GM23338 (cell line): ENCODE measurements around the gene PPP1R3F. TPM values are rescaled to one million over a fixed set of nuclear protein-coding genes. Genes with fewer than 3 reads are reported as not detected.

ENCODE experiments used
- ATAC-seq: fragments of 200-7000 bp; cut with Tn5 transposase; 3 replicates; pipeline ENCODE4 v1.9.1; 2020
- DNase-seq: peaks from one replicate; pipeline ENCODE4 v3.0.0-alpha.2; 2015; ENCODE audit warnings: low spot score
- H2AFZ ChIP-seq: fragments of 200-600 bp; sonication (generic); 2 replicates; pipeline ENCODE4 v1.8.0; 2016; ENCODE audit warnings: antibody characterized with exemption, mild to moderate bottlenecking, moderate library complexity
- H3F3A ChIP-seq: fragments of 200-600 bp; sonication (generic); replicated peaks from 2 replicates; pipeline ENCODE4 v1.8.0; 2017; ENCODE audit warnings: antibody characterized with exemption, mixed run types, low read depth
- H3K27ac ChIP-seq: fragments of 200-600 bp; sonication (generic); 2 replicates; pipeline ENCODE4 v1.6.1; 2016; ENCODE audit warnings: low read depth
- H3K27me3 ChIP-seq: fragments of 200-600 bp; sonication (generic); 2 replicates; pipeline ENCODE4 v1.8.0; 2016; ENCODE audit warnings: mild to moderate bottlenecking, mixed run types, moderate library complexity; ENCODE audit not compliant: insufficient read depth
- H3K36me3 ChIP-seq: fragments of 200-600 bp; sonication (generic); 2 replicates; pipeline ENCODE4 v1.8.0; 2016; ENCODE audit warnings: mild to moderate bottlenecking; ENCODE audit not compliant: insufficient read depth
- H3K4me1 ChIP-seq: fragments of 200-600 bp; sonication (generic); 2 replicates; pipeline ENCODE4 v1.8.0; 2016; ENCODE audit warnings: mild to moderate bottlenecking, moderate library complexity; ENCODE audit not compliant: insufficient read depth
- H3K4me2 ChIP-seq: fragments of 200-600 bp; sonication (generic); 2 replicates; pipeline ENCODE4 v1.7.1; 2017; ENCODE audit warnings: mixed run types
- H3K4me3 ChIP-seq: fragments of 200-600 bp; sonication (generic); 2 replicates; pipeline ENCODE4 v1.6.1; 2016; ENCODE audit warnings: mixed run types
- H3K79me2 ChIP-seq: fragments of 200-600 bp; sonication (generic); replicated peaks from 2 replicates; pipeline ENCODE4 v1.8.0; 2017; ENCODE audit warnings: mild to moderate bottlenecking; ENCODE audit not compliant: insufficient read depth
- H3K9me2 ChIP-seq: fragments of 200-600 bp; sonication (generic); 2 replicates; pipeline ENCODE4 v1.8.0; 2017; ENCODE audit not compliant: insufficient read depth
- H4K20me1 ChIP-seq: fragments of 200-600 bp; sonication (generic); replicated peaks from 2 replicates; pipeline ENCODE4 v1.8.0; 2017; ENCODE audit warnings: mild to moderate bottlenecking; ENCODE audit not compliant: insufficient read depth
- H3K27ac Mint-ChIP-seq: 2 replicates; pipeline ENCODE4 v1.8.0; 2020; ENCODE audit warnings: inconsistent platforms, mild to moderate bottlenecking, moderate library complexity, mixed read lengths
- H3K27me3 Mint-ChIP-seq: 3 replicates; pipeline ENCODE4 v1.8.0; 2022; ENCODE audit warnings: low read depth, mild to moderate bottlenecking, moderate library complexity, mixed read lengths, inconsistent platforms; ENCODE audit not compliant: insufficient read depth, poor library complexity
- H3K36me3 Mint-ChIP-seq: 3 replicates; pipeline ENCODE4 v1.8.0; 2021; ENCODE audit warnings: low read depth, mild to moderate bottlenecking, inconsistent platforms, moderate library complexity, mixed read lengths
- H3K4me1 Mint-ChIP-seq: 3 replicates; pipeline ENCODE4 v1.8.0; 2020; ENCODE audit warnings: mild to moderate bottlenecking, inconsistent platforms, mixed read lengths
- H3K4me3 Mint-ChIP-seq: 3 replicates; pipeline ENCODE4 v1.8.0; 2021; ENCODE audit warnings: moderate library complexity, mild to moderate bottlenecking, inconsistent platforms, mixed read lengths
- H3K9me3 Mint-ChIP-seq: 3 replicates; pipeline ENCODE4 v1.8.0; 2020; ENCODE audit warnings: moderate library complexity, mild to moderate bottlenecking, inconsistent platforms, mixed read lengths
- CREB1 ChIP-seq: fragments of 250-450 bp; sonication (Bioruptor Pico); IDR thresholded peaks from 2 replicates; pipeline ENCODE4 v1.5.0; 2020; ENCODE audit warnings: low read depth, mild to moderate bottlenecking, moderate library complexity
- CTCF ChIP-seq, 2 experiments: fragments of 200-600 bp in 1 of 2; sonication (generic) in 1 of 2; conservative IDR thresholded peaks; 2 replicates each; pipeline versions ENCODE4 v1.5.1 to v1.6.1; 2016 to 2017; ENCODE audit warnings: antibody characterized with exemption in 2 of 2, low read depth in 2 of 2, mild to moderate bottlenecking in 2 of 2, moderate library complexity in 1 of 2
- EZH2 ChIP-seq: fragments of 200-600 bp; sonication (generic); IDR thresholded peaks from one replicate; pipeline ENCODE4 v1.8.0; 2017; ENCODE audit warnings: antibody characterized with exemption, mild to moderate bottlenecking, low read depth; ENCODE audit not compliant: unreplicated experiment
- EZH2phosphoT487 ChIP-seq: fragments of 200-600 bp; sonication (generic); IDR thresholded peaks from one replicate; pipeline ENCODE4 v1.8.1; 2018; ENCODE audit warnings: antibody characterized with exemption; ENCODE audit not compliant: unreplicated experiment
- JUNB ChIP-seq: IDR thresholded peaks from one replicate; pipeline ENCODE4 v1.6.1; 2016; ENCODE audit warnings: antibody characterized with exemption; ENCODE audit not compliant: unreplicated experiment
- NANOG ChIP-seq: IDR thresholded peaks from 2 replicates; pipeline ENCODE4 v1.6.1; 2016; ENCODE audit warnings: antibody characterized with exemption, borderline replicate concordance
- POLR2AphosphoS5 ChIP-seq: IDR thresholded peaks from 2 replicates; pipeline ENCODE4 v1.6.1; 2016; ENCODE audit warnings: antibody characterized with exemption, low read depth
- STAT1 ChIP-seq: IDR thresholded peaks from one replicate; pipeline ENCODE4 v1.6.1; 2016; ENCODE audit warnings: antibody characterized with exemption; ENCODE audit not compliant: unreplicated experiment
- ZNF114 ChIP-seq: fragments of 250-450 bp; sonication (Bioruptor Pico); IDR thresholded peaks from 2 replicates; pipeline ENCODE4 v1.5.0; 2020; ENCODE audit warnings: mild to moderate bottlenecking, moderate library complexity
- ZNF331 ChIP-seq: fragments of 250-450 bp; sonication (Bioruptor Pico); IDR thresholded peaks from 2 replicates; pipeline ENCODE4 v1.5.0; 2020; ENCODE audit warnings: low read depth, mild to moderate bottlenecking, moderate library complexity
- polyA plus RNA-seq: library from polyadenylated mRNA; unstranded; fragments of >200 nt; fragmentation: Nextera tagmentation; extraction: Ambion mirVana; gene quantifications from 2 replicates; pipeline ENCODE4 v1.2.1, GENCODE V29; 2016
- total RNA-seq: library from RNA; depleted of rRNA; stranded (reverse); fragments of >200 nt; shearing (Covaris generic); gene quantifications from 2 replicates; pipeline ENCODE4 v1.2.3, GENCODE V29; 2014
- TF ChIP-seq, protein P1 (sequence below): fragments of 250-450 bp; sonication (Bioruptor Pico); IDR thresholded peaks from 2 replicates; pipeline ENCODE4 v1.5.0; 2020; ENCODE audit warnings: mild to moderate bottlenecking, moderate library complexity
- TF ChIP-seq, protein P2 (sequence below): IDR thresholded peaks from 2 replicates; pipeline ENCODE4 v1.6.1; 2016; ENCODE audit warnings: antibody characterized with exemption
- TF ChIP-seq, protein P3 (sequence below): IDR thresholded peaks from one replicate; pipeline ENCODE4 v1.6.1; 2018; ENCODE audit warnings: antibody characterized with exemption; ENCODE audit not compliant: unreplicated experiment

PPP1R3F gene
- total and polyA plus RNA-seq, 2 experiments from 2014 or later = 3.1 to 11.3 TPM

- DNase-seq = no peak
- Histone ChIP-seq H3K4me2 (peak overlapping the region; percentile 79), H3K27me3 (no peaks in the 10 kb centered on the region), H3K27ac (peak overlapping the region; percentile 87), H4K20me1 (no peaks in the 10 kb centered on the region; the same call in 1 of the 2 replicates), H3K4me3 (peak overlapping the region; percentile 58), H3K4me1 (peaks cover 3% of the 10 kb centered on the region; the same call in 1 of the 2 replicates), H2AFZ (no peak overlapping the region), H3K79me2 (peaks cover 29% of the 10 kb centered on the region), H3K36me3 (no peaks in the 10 kb centered on the region), H3K9me2 (no peaks in the 10 kb centered on the region), H3F3A (no peaks in the 10 kb centered on the region)
- Mint-ChIP-seq H3K4me1 (peaks cover 28% of the 10 kb centered on the region), H3K36me3 (peaks cover 20% of the 10 kb centered on the region; the same call in 2 of the 3 replicates), H3K9me3 (no peaks in the 10 kb centered on the region; the same call in 1 of the 3 replicates), H3K27me3 (peaks cover 7% of the 10 kb centered on the region), H3K4me3 (peak overlapping the region; percentile 96), H3K27ac (peak overlapping the region; percentile 96)
- no peak for TF ChIP-seq ZNF114 (CRISPR knock-in tag)
- TF ChIP-seq NANOG = no peak
- TF ChIP-seq, protein P1, sequence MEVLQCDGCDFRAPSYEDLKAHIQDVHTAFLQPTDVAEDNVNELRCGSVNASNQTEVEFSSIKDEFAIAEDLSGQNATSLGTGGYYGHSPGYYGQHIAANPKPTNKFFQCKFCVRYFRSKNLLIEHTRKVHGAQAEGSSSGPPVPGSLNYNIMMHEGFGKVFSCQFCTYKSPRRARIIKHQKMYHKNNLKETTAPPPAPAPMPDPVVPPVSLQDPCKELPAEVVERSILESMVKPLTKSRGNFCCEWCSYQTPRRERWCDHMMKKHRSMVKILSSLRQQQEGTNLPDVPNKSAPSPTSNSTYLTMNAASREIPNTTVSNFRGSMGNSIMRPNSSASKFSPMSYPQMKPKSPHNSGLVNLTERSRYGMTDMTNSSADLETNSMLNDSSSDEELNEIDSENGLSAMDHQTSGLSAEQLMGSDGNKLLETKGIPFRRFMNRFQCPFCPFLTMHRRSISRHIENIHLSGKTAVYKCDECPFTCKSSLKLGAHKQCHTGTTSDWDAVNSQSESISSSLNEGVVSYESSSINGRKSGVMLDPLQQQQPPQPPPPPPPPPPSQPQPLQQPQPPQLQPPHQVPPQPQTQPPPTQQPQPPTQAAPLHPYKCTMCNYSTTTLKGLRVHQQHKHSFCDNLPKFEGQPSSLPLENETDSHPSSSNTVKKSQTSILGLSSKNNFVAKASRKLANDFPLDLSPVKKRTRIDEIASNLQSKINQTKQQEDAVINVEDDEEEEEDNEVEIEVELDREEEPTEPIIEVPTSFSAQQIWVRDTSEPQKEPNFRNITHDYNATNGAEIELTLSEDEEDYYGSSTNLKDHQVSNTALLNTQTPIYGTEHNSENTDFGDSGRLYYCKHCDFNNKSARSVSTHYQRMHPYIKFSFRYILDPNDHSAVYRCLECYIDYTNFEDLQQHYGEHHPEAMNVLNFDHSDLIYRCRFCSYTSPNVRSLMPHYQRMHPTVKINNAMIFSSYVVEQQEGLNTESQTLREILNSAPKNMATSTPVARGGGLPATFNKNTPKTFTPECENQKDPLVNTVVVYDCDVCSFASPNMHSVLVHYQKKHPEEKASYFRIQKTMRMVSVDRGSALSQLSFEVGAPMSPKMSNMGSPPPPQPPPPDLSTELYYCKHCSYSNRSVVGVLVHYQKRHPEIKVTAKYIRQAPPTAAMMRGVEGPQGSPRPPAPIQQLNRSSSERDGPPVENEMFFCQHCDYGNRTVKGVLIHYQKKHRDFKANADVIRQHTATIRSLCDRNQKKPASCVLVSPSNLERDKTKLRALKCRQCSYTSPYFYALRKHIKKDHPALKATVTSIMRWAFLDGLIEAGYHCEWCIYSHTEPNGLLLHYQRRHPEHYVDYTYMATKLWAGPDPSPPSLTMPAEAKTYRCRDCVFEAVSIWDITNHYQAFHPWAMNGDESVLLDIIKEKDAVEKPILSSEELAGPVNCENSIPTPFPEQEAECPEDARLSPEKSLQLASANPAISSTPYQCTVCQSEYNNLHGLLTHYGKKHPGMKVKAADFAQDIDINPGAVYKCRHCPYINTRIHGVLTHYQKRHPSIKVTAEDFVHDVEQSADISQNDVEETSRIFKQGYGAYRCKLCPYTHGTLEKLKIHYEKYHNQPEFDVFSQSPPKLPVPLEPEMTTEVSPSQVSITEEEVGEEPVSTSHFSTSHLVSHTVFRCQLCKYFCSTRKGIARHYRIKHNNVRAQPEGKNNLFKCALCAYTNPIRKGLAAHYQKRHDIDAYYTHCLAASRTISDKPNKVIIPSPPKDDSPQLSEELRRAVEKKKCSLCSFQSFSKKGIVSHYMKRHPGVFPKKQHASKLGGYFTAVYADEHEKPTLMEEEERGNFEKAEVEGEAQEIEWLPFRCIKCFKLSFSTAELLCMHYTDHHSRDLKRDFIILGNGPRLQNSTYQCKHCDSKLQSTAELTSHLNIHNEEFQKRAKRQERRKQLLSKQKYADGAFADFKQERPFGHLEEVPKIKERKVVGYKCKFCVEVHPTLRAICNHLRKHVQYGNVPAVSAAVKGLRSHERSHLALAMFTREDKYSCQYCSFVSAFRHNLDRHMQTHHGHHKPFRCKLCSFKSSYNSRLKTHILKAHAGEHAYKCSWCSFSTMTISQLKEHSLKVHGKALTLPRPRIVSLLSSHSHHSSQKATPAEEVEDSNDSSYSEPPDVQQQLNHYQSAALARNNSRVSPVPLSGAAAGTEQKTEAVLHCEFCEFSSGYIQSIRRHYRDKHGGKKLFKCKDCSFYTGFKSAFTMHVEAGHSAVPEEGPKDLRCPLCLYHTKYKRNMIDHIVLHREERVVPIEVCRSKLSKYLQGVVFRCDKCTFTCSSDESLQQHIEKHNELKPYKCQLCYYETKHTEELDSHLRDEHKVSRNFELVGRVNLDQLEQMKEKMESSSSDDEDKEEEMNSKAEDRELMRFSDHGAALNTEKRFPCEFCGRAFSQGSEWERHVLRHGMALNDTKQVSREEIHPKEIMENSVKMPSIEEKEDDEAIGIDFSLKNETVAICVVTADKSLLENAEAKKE = no peak
- no peak for TF ChIP-seq CTCF (conservative IDR thresholded peaks at IDR 0.05; ENCODE audit: low read depth in 2 of 2)
- no peak for TF ChIP-seq POLR2AphosphoS5
- TF ChIP-seq ZNF331 (CRISPR knock-in tag) = no peak
- TF ChIP-seq, protein P2, sequence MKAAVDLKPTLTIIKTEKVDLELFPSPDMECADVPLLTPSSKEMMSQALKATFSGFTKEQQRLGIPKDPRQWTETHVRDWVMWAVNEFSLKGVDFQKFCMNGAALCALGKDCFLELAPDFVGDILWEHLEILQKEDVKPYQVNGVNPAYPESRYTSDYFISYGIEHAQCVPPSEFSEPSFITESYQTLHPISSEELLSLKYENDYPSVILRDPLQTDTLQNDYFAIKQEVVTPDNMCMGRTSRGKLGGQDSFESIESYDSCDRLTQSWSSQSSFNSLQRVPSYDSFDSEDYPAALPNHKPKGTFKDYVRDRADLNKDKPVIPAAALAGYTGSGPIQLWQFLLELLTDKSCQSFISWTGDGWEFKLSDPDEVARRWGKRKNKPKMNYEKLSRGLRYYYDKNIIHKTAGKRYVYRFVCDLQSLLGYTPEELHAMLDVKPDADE = no peak
- TF ChIP-seq EZH2 = no peak
- no peak for TF ChIP-seq EZH2phosphoT487
- TF ChIP-seq JUNB = no peak
- no peak for TF ChIP-seq CREB1 (CRISPR knock-in tag)
- TF ChIP-seq, protein P3, sequence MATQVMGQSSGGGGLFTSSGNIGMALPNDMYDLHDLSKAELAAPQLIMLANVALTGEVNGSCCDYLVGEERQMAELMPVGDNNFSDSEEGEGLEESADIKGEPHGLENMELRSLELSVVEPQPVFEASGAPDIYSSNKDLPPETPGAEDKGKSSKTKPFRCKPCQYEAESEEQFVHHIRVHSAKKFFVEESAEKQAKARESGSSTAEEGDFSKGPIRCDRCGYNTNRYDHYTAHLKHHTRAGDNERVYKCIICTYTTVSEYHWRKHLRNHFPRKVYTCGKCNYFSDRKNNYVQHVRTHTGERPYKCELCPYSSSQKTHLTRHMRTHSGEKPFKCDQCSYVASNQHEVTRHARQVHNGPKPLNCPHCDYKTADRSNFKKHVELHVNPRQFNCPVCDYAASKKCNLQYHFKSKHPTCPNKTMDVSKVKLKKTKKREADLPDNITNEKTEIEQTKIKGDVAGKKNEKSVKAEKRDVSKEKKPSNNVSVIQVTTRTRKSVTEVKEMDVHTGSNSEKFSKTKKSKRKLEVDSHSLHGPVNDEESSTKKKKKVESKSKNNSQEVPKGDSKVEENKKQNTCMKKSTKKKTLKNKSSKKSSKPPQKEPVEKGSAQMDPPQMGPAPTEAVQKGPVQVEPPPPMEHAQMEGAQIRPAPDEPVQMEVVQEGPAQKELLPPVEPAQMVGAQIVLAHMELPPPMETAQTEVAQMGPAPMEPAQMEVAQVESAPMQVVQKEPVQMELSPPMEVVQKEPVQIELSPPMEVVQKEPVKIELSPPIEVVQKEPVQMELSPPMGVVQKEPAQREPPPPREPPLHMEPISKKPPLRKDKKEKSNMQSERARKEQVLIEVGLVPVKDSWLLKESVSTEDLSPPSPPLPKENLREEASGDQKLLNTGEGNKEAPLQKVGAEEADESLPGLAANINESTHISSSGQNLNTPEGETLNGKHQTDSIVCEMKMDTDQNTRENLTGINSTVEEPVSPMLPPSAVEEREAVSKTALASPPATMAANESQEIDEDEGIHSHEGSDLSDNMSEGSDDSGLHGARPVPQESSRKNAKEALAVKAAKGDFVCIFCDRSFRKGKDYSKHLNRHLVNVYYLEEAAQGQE = no peak
- TF ChIP-seq STAT1 = no peak
- no peak for ATAC-seq
Observed at GRCh38 chrX:49268702-49269009, 937 bp upstream of the PPP1R3F start.
